GM12878 (cell line): ENCODE data around the gene CLIC6. TPM values are rescaled to one million over a fixed set of nuclear protein-coding genes. Genes with fewer than 3 reads are reported as not detected.

ENCODE experiments used
- ATAC-seq: fragments of 200-7000 bp; cut with Tn5 transposase; 3 replicates; pipeline ENCODE4 v1.9.1; 2020; ENCODE audit warnings: mild to moderate bottlenecking, moderate library complexity
- BruUV-seq: library from RNA; stranded (reverse); fragments of 400-500 nt; replicated peaks from 2 replicates; lab custom pipeline; 2021; lab: Mats Ljungman, UMichigan
- CTCF ChIA-PET: fragments of 300-600 bp; sonication (Branson Sonifier 250); formaldehyde crosslinking; extraction: SDS; loops from one replicate; lab custom pipeline; 2021; ENCODE audit warnings: inconsistent platforms; lab: Yijun Ruan, JAX
- POLR2A ChIA-PET: fragments of 350-600 bp; formaldehyde crosslinking; extraction: SDS; loops from one replicate; lab custom pipeline; 2021; ENCODE audit warnings: inconsistent platforms; lab: Charles Lee
- RAD21 ChIA-PET: fragments of 300-600 bp; sonication (Branson Sonifier 250); formaldehyde crosslinking; loops from one replicate; lab custom pipeline; 2023; ENCODE audit warnings: antibody characterized with exemption; ENCODE audit not compliant: unreplicated experiment; lab: Charles Lee
- SMC1A ChIA-PET: fragments of 300-600 bp; sonication (Branson Sonifier 250); formaldehyde crosslinking; loops from one replicate; lab custom pipeline; 2023; ENCODE audit not compliant: unreplicated experiment, uncharacterized antibody; lab: Charles Lee
- DNase-seq: peaks from one replicate; pipeline ENCODE4 v3.0.0-alpha.2; 2011; ENCODE audit warnings: low read depth, low spot score
- FAIRE-seq: peaks from 3 replicates; lab custom pipeline; 2011; peaks lifted over from hg19 to GRCh38; lab: Jason Lieb, UNC
- H2AFZ ChIP-seq: 2 replicates; pipeline ENCODE4 v1.6.0; 2011; ENCODE audit warnings: low read depth, low read length, control low read depth; ENCODE audit not compliant: control insufficient read depth
- H3K27ac ChIP-seq: 2 replicates; pipeline ENCODE4 v1.5.1; 2011; ENCODE audit warnings: control low read depth; ENCODE audit not compliant: control insufficient read depth, insufficient read depth
- H3K27me3 ChIP-seq, 2 experiments: replicated peaks in 1 of 2; 2 replicates each; pipeline versions ENCODE4 v1.6.0 to v1.6.1; 2011; ENCODE audit warnings: low read length in 1 of 2; ENCODE audit not compliant: control insufficient read depth in 2 of 2, insufficient read depth in 2 of 2
- H3K36me3 ChIP-seq, 2 experiments: 2 replicates each; pipeline ENCODE4 v1.5.1; 2011; ENCODE audit warnings: low read length in 1 of 2; ENCODE audit not compliant: control insufficient read depth in 2 of 2, insufficient read depth in 2 of 2
- H3K4me1 ChIP-seq: 2 replicates; pipeline ENCODE4 v1.6.1; 2011; ENCODE audit warnings: mild to moderate bottlenecking, low read length, moderate library complexity, mixed read lengths; ENCODE audit not compliant: control insufficient read depth, insufficient read depth
- H3K4me2 ChIP-seq: 2 replicates; pipeline ENCODE4 v1.6.0; 2011; ENCODE audit warnings: control low read depth; ENCODE audit not compliant: control insufficient read depth, insufficient read depth
- H3K4me3 ChIP-seq: fragments of 200-600 bp; sonication (generic); 2 replicates; pipeline ENCODE4 v1.5.1; 2016
- H3K79me2 ChIP-seq: 2 replicates; pipeline ENCODE4 v1.6.0; 2011; ENCODE audit warnings: low read length; ENCODE audit not compliant: control insufficient read depth, insufficient read depth
- H3K9ac ChIP-seq: 2 replicates; pipeline ENCODE4 v1.8.0; 2011; ENCODE audit warnings: low read length, control low read depth, mixed read lengths; ENCODE audit not compliant: control insufficient read depth, insufficient read depth
- H3K9me3 ChIP-seq: replicated peaks from 3 replicates; pipeline ENCODE4 v1.5.1; 2011; ENCODE audit warnings: mild to moderate bottlenecking, low read length; ENCODE audit not compliant: control insufficient read depth, insufficient read depth
- H4K20me1 ChIP-seq: 2 replicates; pipeline ENCODE4 v1.6.0; 2011; ENCODE audit not compliant: control insufficient read depth, insufficient read depth
- BHLHE40 ChIP-seq, 2 experiments: fragments of 450-650 bp in 1 of 2; IDR thresholded peaks; 2 replicates each; pipeline ENCODE4 v1.6.1; 2011 to 2017; ENCODE audit warnings: low read depth in 2 of 2, borderline replicate concordance in 1 of 2, improper control_type of control experiment in 1 of 2, low read length in 1 of 2, mild to moderate bottlenecking in 1 of 2
- FOXK2 ChIP-seq: fragments of 450-650 bp; IDR thresholded peaks from 2 replicates; pipeline ENCODE4 v1.6.1; 2017; ENCODE audit warnings: mild to moderate bottlenecking, moderate library complexity
- MEF2A ChIP-seq: IDR thresholded peaks from 2 replicates; pipeline ENCODE4 v1.6.1; 2011; ENCODE audit warnings: low read depth, mild to moderate bottlenecking, low read length, moderate library complexity; ENCODE audit not compliant: insufficient read depth
- MEF2B ChIP-seq: fragments of 450-650 bp; IDR thresholded peaks from 2 replicates; pipeline ENCODE4 v1.6.1; 2018; ENCODE audit warnings: mild to moderate bottlenecking, moderate library complexity; ENCODE audit not compliant: partially characterized antibody, poor library complexity, severe bottlenecking
- NFIC ChIP-seq: IDR thresholded peaks from 2 replicates; pipeline ENCODE4 v1.6.1; 2012; ENCODE audit warnings: low read depth, mild to moderate bottlenecking, inconsistent platforms, low read length, moderate library complexity
- RB1 ChIP-seq: fragments of 450-650 bp; formaldehyde crosslinking; IDR thresholded peaks from 2 replicates; pipeline ENCODE4 v1.6.1; 2017; ENCODE audit warnings: mild to moderate bottlenecking, borderline replicate concordance
- SIX5 ChIP-seq: IDR thresholded peaks from 2 replicates; pipeline ENCODE4 v1.6.1; 2011; ENCODE audit warnings: mild to moderate bottlenecking, low read depth, low read length, moderate library complexity; ENCODE audit not compliant: severe bottlenecking
- SMARCA5 ChIP-seq: fragments of 450-650 bp; IDR thresholded peaks from 2 replicates; pipeline ENCODE4 v1.6.1; 2017; ENCODE audit warnings: mild to moderate bottlenecking
- STAT1 ChIP-seq: fragments of 450-650 bp; conservative IDR thresholded peaks from 2 replicates; pipeline ENCODE4 v1.6.1; 2014; ENCODE audit warnings: antibody characterized with exemption, mild to moderate bottlenecking
- ZBTB11 ChIP-seq: fragments of 450-650 bp; formaldehyde crosslinking; IDR thresholded peaks from 2 replicates; pipeline ENCODE4 v1.5.0; 2022; ENCODE audit warnings: mild to moderate bottlenecking, missing genetic modification characterization
- ZZZ3 ChIP-seq: IDR thresholded peaks from 2 replicates; pipeline ENCODE4 v1.6.1; 2011; ENCODE audit warnings: low read depth; ENCODE audit not compliant: control insufficient read depth, insufficient read length
- WGBS: methylation state at CpG from one replicate; pipeline ENCODE4 v1.1.6; 2016; ENCODE audit warnings: low lambda C conversion rate; ENCODE audit not compliant: insufficient replicate concordance, insufficient coverage; ENCODE audit errors: missing lambda C conversion rate; 5-methylcytosine and 5-hydroxymethylcytosine counted together
- in situ Hi-C: fragments of 300-500 bp; cut with MboI; formaldehyde crosslinking; loops from 9 replicates; pipeline ENCODE4 v1.14.3; 2018; ENCODE audit warnings: mixed read lengths
- intact Hi-C: fragments of 100-400 bp; cut with micrococcal nuclease; formaldehyde crosslinking; loops from one replicate; pipeline ENCODE4 v1.14.2; 2022; ENCODE audit not compliant: unreplicated experiment
- polyA plus RNA-seq, 11 experiments: library from polyadenylated mRNA; depleted of rRNA in 4 of 11; unstranded in 6 of 11; stranded (reverse) in 5 of 11; fragments of >200 nt; fragmentation: Nextera tagmentation in 4 of 11; fragmentation: Illumina TruSeq in 1 of 11; extraction: Ambion mirVana in 4 of 11; extraction: Trizol in 1 of 11; gene quantifications; 1 replicate in 1 of 11; 2 replicates in 10 of 11; pipeline versions ENCODE4 v1.2.1 to v1.2.3, GENCODE V29; 2011 to 2016; ENCODE audit warnings: inconsistent platforms in 2 of 11, missing spikeins in 2 of 11, low read depth in 1 of 11
- total RNA-seq, 4 experiments: library from RNA; depleted of rRNA in 3 of 4; stranded (reverse); fragments of >200 nt in 3 of 4; fragmentation: Illumina TruSeq in 1 of 4; extraction: Trizol in 1 of 4; gene quantifications; 2 replicates each; pipeline versions ENCODE4 v1.2.1 to v1.2.3, GENCODE V29; 2013 to 2021
- TF ChIP-seq, protein P1 (sequence below): IDR thresholded peaks from 2 replicates; pipeline ENCODE4 v1.6.1; 2012; ENCODE audit warnings: low read depth, low read length, improper control_type of control experiment

Gene CLIC6
- total and polyA plus RNA-seq, 10 of the 15 experiments (the other 5 are each of a cell fraction or from before 2014, with no cell fraction given) = 5.7 to 34.1 (median 11.2) TPM

GRCh38 chr21:34701726-34702125, 32.9 kb downstream of the CLIC6 start:
- DNase-seq = no peak
- Histone ChIP-seq H3K27me3 (no peaks in the 10 kb centered on the region), H2AFZ (no peak overlapping the region), H4K20me1 (no peaks in the 10 kb centered on the region), H3K9me3 (no peaks in the 10 kb centered on the region), H3K27ac (no peak overlapping the region), H3K4me2 (no peak overlapping the region), H3K4me1 (peaks cover 14% of the 10 kb centered on the region), H3K4me3 (no peak overlapping the region), H3K79me2 (peaks cover 6% of the 10 kb centered on the region), H3K9ac (no peak overlapping the region), H3K36me3 (peaks cover 5 to 7% of the 10 kb centered on the region in 2 experiments; a peak in 3 of 4 replicates)
- POLR2A ChIA-PET = no interaction called here
- intact Hi-C loops (no loop called here), in situ Hi-C loops (no loop called here)
- BruUV-seq = no TSS peak
- no peak for FAIRE-seq
- CTCF ChIA-PET = no interaction called here
- RAD21 ChIA-PET = no interaction called here
- SMC1A ChIA-PET = no interaction called here
- ATAC-seq = no peak
- no peak for TF ChIP-seq ZBTB11 (CRISPR knock-in tag)
- TF ChIP-seq, protein P1, sequence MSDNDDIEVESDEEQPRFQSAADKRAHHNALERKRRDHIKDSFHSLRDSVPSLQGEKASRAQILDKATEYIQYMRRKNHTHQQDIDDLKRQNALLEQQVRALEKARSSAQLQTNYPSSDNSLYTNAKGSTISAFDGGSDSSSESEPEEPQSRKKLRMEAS = no peak
- no peak for TF ChIP-seq MEF2A
- no peak for TF ChIP-seq SMARCA5
- TF ChIP-seq STAT1 = no peak
- TF ChIP-seq FOXK2 = no peak
- no peak for TF ChIP-seq NFIC
- no peak for TF ChIP-seq MEF2B
- TF ChIP-seq ZZZ3 = no peak
- no peak for TF ChIP-seq SIX5
- no peak for TF ChIP-seq BHLHE40 (IDR thresholded peaks at IDR 0.05; ENCODE audit: borderline replicate concordance in 1 of 2, low read depth in 2 of 2, low read length in 1 of 2)
- TF ChIP-seq RB1 = no peak
- 83% methylated on average over 8 of the region's 8 CpGs for WGBS
